ENCODE measurements around the gene CISD3. TPM values are rescaled to one million over a fixed set of nuclear protein-coding genes. Genes with fewer than 3 reads are reported as not detected.

Gene CISD3
- total and polyA plus RNA-seq, 10 donors, result 4.9 to 27.5 (median 14.7) TPM

DNA sequence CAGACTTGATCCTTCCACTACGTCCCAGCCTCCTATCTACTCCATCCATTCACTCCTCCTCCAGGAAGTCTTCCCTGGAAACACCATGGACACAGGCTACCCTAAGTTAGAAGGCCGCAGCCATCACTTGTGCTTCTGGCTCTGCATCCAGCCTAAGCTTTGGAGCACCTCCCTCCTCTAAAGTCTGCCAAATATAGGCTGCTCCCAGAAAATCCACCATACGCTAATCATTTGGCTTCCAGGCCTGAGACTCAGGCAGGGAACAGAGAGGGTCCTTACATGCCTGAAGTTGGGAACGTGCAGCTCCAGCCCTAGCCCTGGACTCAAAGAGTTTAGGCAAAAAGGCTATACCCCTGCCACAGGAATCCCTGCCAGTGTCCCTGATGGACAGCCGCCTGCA, 11.3 kb downstream of the CISD3 start:
- H3K9me3 ChIP-seq, result no peaks in the 10 kb centered on the region
- peaks cover 2 to 61% (median 29%) of the 10 kb centered on the region in 6 donors for H3K4me1 ChIP-seq

GRCh38 chr17:38741921-38742410, 11.8 kb downstream of the CISD3 start:
- Histone ChIP-seq H3K4me3 (no peak overlapping the region), H3K27me3 (replicated peaks in 1 of 7) (peaks cover 0 to 33% (median 2%) of the 10 kb centered on the region in 7 donors), H3K9me3 (no peaks in the 10 kb centered on the region), H3K4me1 (peaks cover 7 to 66% (median 34%) of the 10 kb centered on the region in 6 donors), H3K27ac (peak overlapping the region in 4 of 8 donors; percentile 12 to 47 (median 40)), H3K36me3 (peaks cover 0 to 29% (median 2%) of the 10 kb centered on the region in 6 donors)
- DNase-seq, result peak; percentile 53
- intact Hi-C loops (cut with DNase I; ENCODE audit: low total_unique reads), result no loop called here
- no peak for TF ChIP-seq POLR2AphosphoS5 (IDR thresholded peaks at IDR 0.05)
- no peak for TF ChIP-seq POLR2A (IDR thresholded peaks at IDR 0.05)
- no peak for TF ChIP-seq CTCF (IDR thresholded peaks at IDR 0.05 in 8 of 11, conservative IDR thresholded peaks at IDR 0.05 in 3 of 11)
- WGBS, 5 donors, result 67 to 84% (median 75%) methylated on average over 7 of the region's 7 CpGs

More for the DNA sequence above, 11.3 kb downstream of the CISD3 start:
- peaks cover 0 to 32% (median 2%) of the 10 kb centered on the region in 6 donors for H3K36me3 ChIP-seq
- DNase-seq, result no peak
- intact Hi-C loops (cut with DNase I; ENCODE audit: low total_unique reads), result no loop called here
- 82 to 90% (median 89%) methylated on average over 4 to 5 of the region's 5 CpGs for WGBS, 5 donors
- TF ChIP-seq CTCF (IDR thresholded peaks at IDR 0.05 in 8 of 11, conservative IDR thresholded peaks at IDR 0.05 in 3 of 11), result no peak
- no peak for TF ChIP-seq POLR2A (IDR thresholded peaks at IDR 0.05)
- no peak for TF ChIP-seq POLR2AphosphoS5 (IDR thresholded peaks at IDR 0.05)
- no peak overlapping the region for H3K4me3 ChIP-seq
- H3K27me3 ChIP-seq (replicated peaks in 1 of 7), result peaks cover 0 to 28% (median 0%) of the 10 kb centered on the region in 7 donors
- H3K27ac ChIP-seq, result peak overlapping the region in 2 of 8 donors; percentile 38 to 47

- no peak overlapping the region for H3K4me3 ChIP-seq
- intact Hi-C loops (cut with DNase I; ENCODE audit: low total_unique reads), result no loop called here
- TF ChIP-seq POLR2A (IDR thresholded peaks at IDR 0.05), result no peak
- TF ChIP-seq POLR2AphosphoS5 (IDR thresholded peaks at IDR 0.05), result no peak
- TF ChIP-seq CTCF (IDR thresholded peaks at IDR 0.05 in 8 of 11, conservative IDR thresholded peaks at IDR 0.05 in 3 of 11), result no peak
- no peaks in the 10 kb centered on the region for H3K9me3 ChIP-seq
- H3K36me3 ChIP-seq, result peaks cover 0 to 22% (median 2%) of the 10 kb centered on the region in 6 donors
- H3K27ac ChIP-seq, result peak overlapping the region in 4 of 8 donors; percentile 12 to 47 (median 40)
- H3K27me3 ChIP-seq (replicated peaks in 1 of 7), result peaks cover 0 to 40% (median 9%) of the 10 kb centered on the region in 7 donors
- peaks cover 12 to 73% (median 41%) of the 10 kb centered on the region in 6 donors for H3K4me1 ChIP-seq
- DNase-seq, result peak; percentile 58
- WGBS, 5 donors, result 61 to 75% (median 68%) methylated on average over 21 to 22 of the region's 22 CpGs
These were observed 12.5 kb downstream of the CISD3 start for GRCh38 chr17:38742411-38743308.

All from spleen (tissue), 11 donors.